ENCODE results near the gene FGF14.

GRCh38 chr13:102374233-102374632 is 27.6 kb downstream of the FGF14 start:
- TF ChIP-seq, protein P1, sequence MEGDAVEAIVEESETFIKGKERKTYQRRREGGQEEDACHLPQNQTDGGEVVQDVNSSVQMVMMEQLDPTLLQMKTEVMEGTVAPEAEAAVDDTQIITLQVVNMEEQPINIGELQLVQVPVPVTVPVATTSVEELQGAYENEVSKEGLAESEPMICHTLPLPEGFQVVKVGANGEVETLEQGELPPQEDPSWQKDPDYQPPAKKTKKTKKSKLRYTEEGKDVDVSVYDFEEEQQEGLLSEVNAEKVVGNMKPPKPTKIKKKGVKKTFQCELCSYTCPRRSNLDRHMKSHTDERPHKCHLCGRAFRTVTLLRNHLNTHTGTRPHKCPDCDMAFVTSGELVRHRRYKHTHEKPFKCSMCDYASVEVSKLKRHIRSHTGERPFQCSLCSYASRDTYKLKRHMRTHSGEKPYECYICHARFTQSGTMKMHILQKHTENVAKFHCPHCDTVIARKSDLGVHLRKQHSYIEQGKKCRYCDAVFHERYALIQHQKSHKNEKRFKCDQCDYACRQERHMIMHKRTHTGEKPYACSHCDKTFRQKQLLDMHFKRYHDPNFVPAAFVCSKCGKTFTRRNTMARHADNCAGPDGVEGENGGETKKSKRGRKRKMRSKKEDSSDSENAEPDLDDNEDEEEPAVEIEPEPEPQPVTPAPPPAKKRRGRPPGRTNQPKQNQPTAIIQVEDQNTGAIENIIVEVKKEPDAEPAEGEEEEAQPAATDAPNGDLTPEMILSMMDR (IDR thresholded peaks at IDR 0.05; ENCODE audit: low read depth, low read length, poor library complexity, severe bottlenecking), result no peak
- no peak for TF ChIP-seq EZH2phosphoT487 (IDR thresholded peaks at IDR 0.05; ENCODE audit: borderline replicate concordance, low read length)

Data from DOHH2 (cell line).